Activated T-helper 1 cell treated with anti-CD3 and anti-CD28 coated beads, Interleukin-12 subunit alpha, Interleukin-12 subunit beta, Interleukin-2, Interleukin-4 antibody, amounts not matched to agents 30 ng/mL and 10 ng/mL and 1 ng/mL, durations not matched to agents 14 hours and 24 hours and 36 hours (primary cell): ENCODE data around the gene TBCCD1. TPM values are rescaled to one million over a fixed set of nuclear protein-coding genes. Genes with fewer than 3 reads are reported as not detected.
"Not testable (repeated sequence)": the region's sequence is repeated elsewhere in the genome, so short reads cannot be mapped to it uniquely, and the experiment has no call there.

Source experiments
- DNase-seq: peaks from one replicate; pipeline ENCODE4 v3.0.0; 2021; ENCODE audit warnings: low spot score
- H3K27ac Mint-ChIP-seq: one replicate; pipeline ENCODE4 v1.8.0; 2021; ENCODE audit warnings: mild to moderate bottlenecking, mixed read lengths
- H3K27me3 Mint-ChIP-seq: one replicate; pipeline ENCODE4 v1.8.0; 2022; ENCODE audit warnings: mild to moderate bottlenecking, moderate library complexity, mixed read lengths; ENCODE audit not compliant: insufficient read depth
- H3K36me3 Mint-ChIP-seq: one replicate; pipeline ENCODE4 v1.8.0; 2021; ENCODE audit warnings: low read depth, mixed read lengths
- H3K4me1 Mint-ChIP-seq: one replicate; pipeline ENCODE4 v1.8.0; 2021; ENCODE audit warnings: low read depth, mixed read lengths
- H3K4me3 Mint-ChIP-seq: one replicate; pipeline ENCODE4 v1.8.0; 2021; ENCODE audit warnings: mild to moderate bottlenecking, moderate library complexity, mixed read lengths
- H3K9me3 Mint-ChIP-seq: one replicate; pipeline ENCODE4 v1.8.0; 2021; ENCODE audit warnings: mixed read lengths
- intact Hi-C: fragments of 100-400 bp; cut with micrococcal nuclease; formaldehyde crosslinking; loops from one replicate; pipeline ENCODE4 v1.15.1; 2024
- total RNA-seq: library from RNA; stranded (reverse); gene quantifications from 2 replicates; pipeline ENCODE4 v1.2.3, GENCODE V29; 2022

TBCCD1 gene
- total RNA-seq, 1 donor from 2014 or later, result 17.7 TPM

- DNase-seq, result no peak
- Mint-ChIP-seq H3K9me3 (no peaks in the 10 kb centered on the region), H3K27me3 (no peaks in the 10 kb centered on the region), H3K36me3 (no peaks in the 10 kb centered on the region), H3K27ac (no peak overlapping the region), H3K4me3 (no peak overlapping the region), H3K4me1 (peaks cover 20% of the 10 kb centered on the region)
- intact Hi-C loops, result no loop called here
Observed at GRCh38 chr3:186506191-186506739, 60.9 kb downstream of the TBCCD1 start.

GRCh38 chr3:186502966-186503712, 64.0 kb downstream of the TBCCD1 start:
- intact Hi-C loops, result no loop called here
- Mint-ChIP-seq H3K27me3 (peaks cover 5% of the 10 kb centered on the region), H3K9me3 (peaks cover 9% of the 10 kb centered on the region), H3K36me3 (no peaks in the 10 kb centered on the region), H3K27ac (peak overlapping the region; percentile 24), H3K4me1 (peaks cover 12% of the 10 kb centered on the region), H3K4me3 (no peak overlapping the region)
- no peak for DNase-seq

- H3K27ac Mint-ChIP-seq, result peak overlapping the region; percentile 24
- H3K4me3 Mint-ChIP-seq, result no peak overlapping the region
- H3K4me1 Mint-ChIP-seq, result peaks cover 12% of the 10 kb centered on the region
- no peaks in the 10 kb centered on the region for H3K36me3 Mint-ChIP-seq
- DNase-seq, result no peak
- H3K27me3 Mint-ChIP-seq, result peaks cover 5% of the 10 kb centered on the region
- peaks cover 10% of the 10 kb centered on the region for H3K9me3 Mint-ChIP-seq
- intact Hi-C loops, result no loop called here
Observed at GRCh38 chr3:186502138-186502948, 64.8 kb downstream of the TBCCD1 start.

GRCh38 chr3:186499949-186500348, 67.2 kb downstream of the TBCCD1 start:
- DNase-seq, H3K27ac Mint-ChIP-seq, H3K9me3 Mint-ChIP-seq, H3K4me1 Mint-ChIP-seq, H3K36me3 Mint-ChIP-seq, intact Hi-C loops, H3K4me3 Mint-ChIP-seq, H3K27me3 Mint-ChIP-seq: not testable (repeated sequence)

- H3K36me3 Mint-ChIP-seq, H3K27ac Mint-ChIP-seq, H3K4me1 Mint-ChIP-seq, intact Hi-C loops, H3K9me3 Mint-ChIP-seq, DNase-seq, H3K27me3 Mint-ChIP-seq, H3K4me3 Mint-ChIP-seq: not testable (repeated sequence)
Observed at GRCh38 chr3:186498022-186498421, 69.1 kb downstream of the TBCCD1 start.

- Mint-ChIP-seq H3K27me3 (peaks cover 8% of the 10 kb centered on the region), H3K4me3 (no peak overlapping the region), H3K36me3 (no peaks in the 10 kb centered on the region), H3K9me3 (peaks cover 10% of the 10 kb centered on the region), H3K27ac (no peak overlapping the region), H3K4me1 (peaks cover 1% of the 10 kb centered on the region)
- DNase-seq, result no peak
- intact Hi-C loops, result no loop called here
Observed at GRCh38 chr3:186497608-186498007, 69.5 kb downstream of the TBCCD1 start.

- H3K27ac Mint-ChIP-seq, result no peak overlapping the region
- peaks cover 8% of the 10 kb centered on the region for H3K27me3 Mint-ChIP-seq
- DNase-seq, result no peak
- peaks cover 10% of the 10 kb centered on the region for H3K9me3 Mint-ChIP-seq
- H3K4me1 Mint-ChIP-seq, result no peaks in the 10 kb centered on the region
- no peaks in the 10 kb centered on the region for H3K36me3 Mint-ChIP-seq
- intact Hi-C loops, result no loop called here
- no peak overlapping the region for H3K4me3 Mint-ChIP-seq
Observed at GRCh38 chr3:186496635-186497034, 70.5 kb downstream of the TBCCD1 start.

Other genes starting within 250 kb of the TBCCD1 start
- 0.26 and 1.4 TPM in 2 replicates for gene DGKG, start 205.1 kb downstream of the TBCCD1 start, total RNA-seq
- gene CRYGS, start 23.0 kb downstream of the TBCCD1 start, total RNA-seq, result 3.2 TPM in 2 replicates
- gene DNAJB11, start 3.4 kb upstream of the TBCCD1 start, total RNA-seq, result 71.0 and 75.8 TPM in 2 replicates
- 0.16 TPM in 1 of 2 replicates, not detected in the other for gene AHSG, start 45.7 kb upstream of the TBCCD1 start, total RNA-seq
- not detected in 2 replicates for gene FETUB, start 73.1 kb upstream of the TBCCD1 start, total RNA-seq
- gene HRG, start 98.7 kb upstream of the TBCCD1 start, total RNA-seq, result not detected in 2 replicates
- gene KNG1, start 150.0 kb upstream of the TBCCD1 start, total RNA-seq, result not detected in 2 replicates
- gene EIF4A2, start 216.2 kb upstream of the TBCCD1 start, total RNA-seq, result 491 and 514 TPM in 2 replicates
- 111 and 122 TPM in 2 replicates for gene RFC4, start 239.1 kb upstream of the TBCCD1 start, total RNA-seq